ENCODE data around the gene FAM181B.

DNA sequence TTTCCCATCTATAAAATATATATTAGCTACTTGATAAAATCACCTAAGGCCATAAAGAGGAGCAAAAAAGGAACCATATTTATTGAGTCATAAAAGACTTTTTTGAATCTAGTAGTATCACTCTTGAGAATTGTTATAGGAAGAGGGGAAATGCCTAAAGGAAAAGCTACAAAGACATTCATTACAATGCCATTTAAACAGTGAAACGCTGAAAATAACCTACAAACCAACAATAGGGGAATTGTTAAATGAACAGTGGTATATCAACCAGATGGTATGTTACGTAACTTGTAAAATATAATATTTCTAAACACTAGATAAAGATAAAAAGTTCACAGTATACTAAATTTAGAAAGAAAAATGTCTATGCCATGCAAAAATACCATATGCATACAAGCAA, 47.5 kb downstream of the FAM181B start:
- TF ChIP-seq CTCF (IDR thresholded peaks at IDR 0.05): no peak
- no peak for TF ChIP-seq ZFX (IDR thresholded peaks at IDR 0.05; ENCODE audit: borderline replicate concordance)
